Gastrocnemius medialis (tissue), 4 donors: ENCODE measurements around the gene RAB41. TPM values are rescaled to one million over a fixed set of nuclear protein-coding genes. Genes with fewer than 3 reads are reported as not detected.
"Not testable (repeated sequence)": the region's sequence is repeated elsewhere in the genome, so short reads cannot be mapped to it uniquely, and the experiment has no call there.

Experiments used
- ATAC-seq, 2 donors: fragments of 150-250 bp; one replicate each; pipeline ENCODE4 v1.9.1; 2016
- DNase-seq, 2 donors: peaks; one replicate each; pipeline ENCODE4 v3.0.0-alpha.2; 2019
- H3K27ac ChIP-seq, 4 donors: fragments of 200-600 bp; sonication (generic); 1 replicate in 1 of 4; 2 replicates in 3 of 4; pipeline ENCODE4 v1.5.1; 2016 to 2018; ENCODE audit warnings: mild to moderate bottlenecking in 2 of 4, moderate library complexity in 1 of 4
- H3K27me3 ChIP-seq, 3 donors: fragments of 200-600 bp; sonication (generic) in 2 of 3; 1 replicate in 1 of 3; 2 replicates in 2 of 3; pipeline versions ENCODE4 v1.5.1 to v1.6.0; 2016 to 2019; ENCODE audit warnings: mild to moderate bottlenecking in 1 of 3, moderate library complexity in 1 of 3
- H3K36me3 ChIP-seq, 2 donors: fragments of 200-600 bp; sonication (generic) in 1 of 2; one replicate each; pipeline ENCODE4 v1.5.1; 2017 to 2018
- H3K4me1 ChIP-seq, 2 donors: fragments of 200-600 bp; sonication (generic) in 1 of 2; one replicate each; pipeline ENCODE4 v1.5.1; 2016 to 2017; ENCODE audit warnings: mild to moderate bottlenecking in 2 of 2
- H3K4me3 ChIP-seq, 4 donors: fragments of 200-600 bp; sonication (generic) in 3 of 4; 1 replicate in 1 of 4; 2 replicates in 3 of 4; pipeline ENCODE4 v1.5.1; 2016 to 2019; ENCODE audit warnings: mild to moderate bottlenecking in 2 of 4
- H3K9me3 ChIP-seq, 3 donors: fragments of 200-600 bp; sonication (generic) in 2 of 3; 1 replicate in 1 of 3; 2 replicates in 2 of 3; pipeline ENCODE4 v1.5.1; 2016 to 2019
- CTCF ChIP-seq, 5 experiments: fragments of 450-650 bp in 3 of 5; fragments of 200-600 bp in 2 of 5; sonication (generic) in 2 of 5; IDR thresholded peaks in 4 of 5; conservative IDR thresholded peaks in 1 of 5; 1 replicate in 4 of 5; 2 replicates in 1 of 5; pipeline ENCODE4 v1.5.1; 2016 to 2019; ENCODE audit warnings: antibody characterized with exemption in 5 of 5, mild to moderate bottlenecking in 3 of 5, moderate library complexity in 3 of 5
- POLR2A ChIP-seq, 2 donors: fragments of 450-650 bp; IDR thresholded peaks; one replicate each; pipeline ENCODE4 v1.6.1; 2017; ENCODE audit warnings: antibody characterized with exemption in 2 of 2, mild to moderate bottlenecking in 2 of 2, moderate library complexity in 2 of 2
- in situ Hi-C, 4 donors: fragments of 200-750 bp; cut with MboI; loops; one replicate each; pipeline versions ENCODE4 v1.15.0 to v1.8.0; 2017; ENCODE audit warnings: low sequenced_read_pairs in 4 of 4
- intact Hi-C: fragments of 100-400 bp; cut with DNase I; formaldehyde crosslinking; loops from one replicate; pipeline ENCODE4 v1.15.1; 2023; ENCODE audit warnings: low total_unique reads
- total RNA-seq, 4 donors: library from RNA; depleted of rRNA; stranded (reverse); fragments of >200 nt; gene quantifications; one replicate each; pipeline versions ENCODE4 v1.1.0 to v1.2.3, GENCODE V29; 2016

The RAB41 gene
- total RNA-seq = not detected

- ATAC-seq (no peak), DNase-seq (no peak)
- Histone ChIP-seq H3K36me3 (no peaks in the 10 kb centered on the region), H3K27me3 (no peaks in the 10 kb centered on the region), H3K27ac (no peak within 1 kb of the TSS), H3K4me3 (no peak within 1 kb of the TSS), H3K9me3 (no peaks in the 10 kb centered on the region), H3K4me1 (no peaks in the 10 kb centered on the region)
- in situ Hi-C loops = no loop called here
- TF ChIP-seq CTCF (IDR thresholded peaks at IDR 0.05 in 4 of 5, conservative IDR thresholded peaks at IDR 0.05 in 1 of 5) (no peak), POLR2A (IDR thresholded peaks at IDR 0.05) (no peak)
- intact Hi-C loops = no loop called here
These were observed at the start of gene RAB41 for GRCh38 chrX:70281951-70282350. TSS of gene RAB41 (plus strand) at chrX:70282172. CDS start at chrX:70282218, 46 bp downstream.

GRCh38 chrX:70234355-70234754 lies 47.6 kb upstream of the RAB41 start, which contains the start of gene AWAT1:
TSS of gene AWAT1 (plus strand) at chrX:70234655. CDS start at chrX:70234696, 41 bp downstream.
- no peak for DNase-seq
- TF ChIP-seq CTCF (IDR thresholded peaks at IDR 0.05 in 4 of 5, conservative IDR thresholded peaks at IDR 0.05 in 1 of 5) (no peak), POLR2A (IDR thresholded peaks at IDR 0.05) (no peak)
- H3K36me3 ChIP-seq = no peaks in the 10 kb centered on the region
- no peak within 1 kb of the TSS for H3K4me3 ChIP-seq
- no peak within 1 kb of the TSS for H3K27ac ChIP-seq
- H3K27me3 ChIP-seq = peaks cover 0 to 3% (median 0%) of the 10 kb centered on the region in 3 donors
- no peak for ATAC-seq
- in situ Hi-C loops (no loop called here), intact Hi-C loops (no loop called here)
- H3K4me1 ChIP-seq = no peaks in the 10 kb centered on the region
- H3K9me3 ChIP-seq = no peaks in the 10 kb centered on the region

GRCh38 chrX:70240751-70241150 lies 41.2 kb upstream of the RAB41 start:
- Histone ChIP-seq H3K4me1 (no peaks in the 10 kb centered on the region), H3K27me3 (no peaks in the 10 kb centered on the region), H3K4me3 (no peak overlapping the region), H3K9me3 (no peaks in the 10 kb centered on the region), H3K27ac (no peak overlapping the region), H3K36me3 (no peaks in the 10 kb centered on the region)
- TF ChIP-seq CTCF (IDR thresholded peaks at IDR 0.05 in 4 of 5, conservative IDR thresholded peaks at IDR 0.05 in 1 of 5) (no peak), POLR2A (IDR thresholded peaks at IDR 0.05) (no peak)
- no peak for DNase-seq
- no peak for ATAC-seq
- in situ Hi-C loops = no loop called here
- intact Hi-C loops = no loop called here

GRCh38 chrX:70241501-70241900 lies 40.5 kb upstream of the RAB41 start:
- ATAC-seq = no peak
- no peaks in the 10 kb centered on the region for H3K36me3 ChIP-seq
- H3K4me3 ChIP-seq = no peak overlapping the region
- intact Hi-C loops = no loop called here
- no peak overlapping the region for H3K27ac ChIP-seq
- no peak for DNase-seq
- H3K4me1 ChIP-seq = no peaks in the 10 kb centered on the region
- H3K27me3 ChIP-seq = no peaks in the 10 kb centered on the region
- TF ChIP-seq POLR2A (IDR thresholded peaks at IDR 0.05) (no peak), CTCF (IDR thresholded peaks at IDR 0.05 in 4 of 5, conservative IDR thresholded peaks at IDR 0.05 in 1 of 5) (no peak)
- in situ Hi-C loops = no loop called here
- H3K9me3 ChIP-seq = no peaks in the 10 kb centered on the region

GRCh38 chrX:70243601-70244000 lies 38.4 kb upstream of the RAB41 start:
- H3K4me1 ChIP-seq, in situ Hi-C loops, H3K27ac ChIP-seq, H3K4me3 ChIP-seq, H3K27me3 ChIP-seq, intact Hi-C loops, ATAC-seq, H3K36me3 ChIP-seq, H3K9me3 ChIP-seq, DNase-seq: not testable (repeated sequence)
